PC-3 (cell line): ENCODE results near the gene RESP18.

Source experiments
- CTCF ChIP-seq: fragments of 300-600 bp; sonication (generic); conservative IDR thresholded peaks from 2 replicates; pipeline ENCODE4 v1.5.1; 2017; ENCODE audit warnings: antibody characterized with exemption, low read depth, mild to moderate bottlenecking, low read length
- EZH2 ChIP-seq: fragments of 300-600 bp; sonication (generic); IDR thresholded peaks from one replicate; pipeline ENCODE4 v1.6.1; 2017; ENCODE audit warnings: antibody characterized with exemption, mild to moderate bottlenecking, low read length; ENCODE audit not compliant: unreplicated experiment
- EZH2phosphoT487 ChIP-seq: fragments of 300-600 bp; sonication (generic); IDR thresholded peaks from 2 replicates; pipeline ENCODE4 v1.6.1; 2018; ENCODE audit warnings: mild to moderate bottlenecking, antibody characterized with exemption, low read length, borderline replicate concordance

- no peak for TF ChIP-seq CTCF
- no peak for TF ChIP-seq EZH2phosphoT487
- TF ChIP-seq EZH2 = no peak
Measured at GRCh38 chr2:219282943-219283581, 49.5 kb downstream of the RESP18 start.
